ENCODE measurements around the gene KIAA0319L.

- TF ChIP-seq CTCF (IDR thresholded peaks at IDR 0.05; ENCODE audit: low read depth, low read length, missing input control), result no peak
- no peak for TF ChIP-seq ZBTB33 (IDR thresholded peaks at IDR 0.05)
- no peak for TF ChIP-seq EGR1 (IDR thresholded peaks at IDR 0.05; ENCODE audit: low read depth in 2 of 2)
- TF ChIP-seq TAF1 (conservative IDR thresholded peaks at IDR 0.05), result no peak
These were observed 46.7 kb upstream of the KIAA0319L start for GRCh38 chr1:35603941-35604340.

All from liver (tissue), 3 donors.